GM18498 (cell line): Measurements from ENCODE around the gene MIDN.

ENCODE experiments used
- ATAC-seq: cut with Tn5 transposase; IDR thresholded peaks from one replicate; pipeline ENCODE4 v1.9.1; 2021; ENCODE audit warnings: mild to moderate bottlenecking, moderate library complexity; ENCODE audit not compliant: unreplicated experiment

MIDN gene

DNA sequence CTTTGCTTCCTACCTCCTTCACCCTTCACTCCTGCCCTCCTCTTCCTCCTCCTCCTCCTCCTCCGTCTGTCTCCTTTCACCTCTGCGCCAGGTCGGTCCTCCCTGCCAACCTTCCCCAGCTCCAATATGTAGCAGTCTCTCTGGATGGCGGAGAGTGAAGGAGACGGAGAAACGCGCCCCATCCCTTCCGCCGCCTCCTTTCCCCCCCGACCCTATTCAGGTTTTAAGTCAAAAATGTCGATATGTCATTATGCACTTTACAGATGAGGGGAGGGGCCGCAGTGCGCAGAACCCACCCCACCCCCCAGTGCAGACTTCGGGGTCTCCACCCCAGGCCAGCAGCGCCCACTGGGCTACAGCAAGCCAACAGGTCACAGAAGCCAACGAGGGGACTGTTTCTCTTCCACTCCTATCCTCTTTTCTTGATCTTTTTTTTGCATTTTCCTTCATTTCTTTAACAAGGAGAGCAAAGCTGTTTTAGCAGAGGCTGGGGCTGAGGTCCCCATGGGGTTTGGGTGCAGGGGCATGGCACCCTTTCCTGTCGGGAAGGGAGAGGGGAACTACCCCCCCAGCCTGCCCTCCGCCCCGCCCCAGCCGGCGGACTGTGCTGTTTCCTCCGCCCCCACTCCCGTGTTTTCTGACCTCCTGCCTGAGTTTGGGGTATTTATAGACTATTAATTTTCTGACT is 9.2 kb downstream of the MIDN start:
- ATAC-seq, result no peak

DNA sequence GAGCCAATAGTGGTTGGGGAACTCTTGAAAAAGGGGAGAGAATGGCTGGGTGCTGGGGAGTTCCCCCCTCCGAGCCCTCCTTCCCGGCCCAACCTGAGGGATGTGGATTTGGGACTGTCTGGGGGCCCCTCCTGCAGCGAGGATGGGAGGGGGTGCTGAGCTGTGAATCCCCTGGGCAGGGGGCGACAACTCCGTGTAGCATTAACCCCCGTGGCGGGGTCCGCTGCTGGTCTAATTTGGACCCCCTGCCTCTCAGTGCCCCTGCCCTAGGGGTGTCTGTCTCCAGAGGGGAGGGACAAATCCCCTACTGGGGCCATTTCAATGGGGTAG is 9.7 kb downstream of the MIDN start:
- ATAC-seq, result no peak

DNA sequence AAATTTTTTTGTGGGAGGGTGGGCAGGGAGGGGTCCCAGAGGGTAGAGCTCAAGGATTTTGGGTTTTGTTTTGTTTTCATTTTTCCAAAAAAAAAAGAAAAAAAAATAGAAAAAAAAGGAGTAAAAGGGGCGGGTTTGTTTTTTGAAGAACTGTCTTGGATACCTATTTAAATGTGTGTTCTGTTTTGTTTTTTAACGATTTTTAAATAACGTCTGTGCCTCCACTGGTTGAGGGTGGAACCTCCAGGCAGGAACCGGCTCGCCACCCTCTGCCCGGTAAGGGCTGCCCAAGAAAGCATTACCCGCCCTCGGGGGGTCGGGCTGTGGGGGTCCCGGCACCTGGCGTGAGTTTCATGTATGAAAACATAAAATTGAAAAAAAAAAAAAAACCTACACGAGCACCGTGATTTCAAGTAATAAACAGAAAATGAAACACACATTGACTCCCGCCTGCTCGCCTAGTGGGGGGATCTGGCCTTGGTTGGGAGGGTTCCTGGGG is 10.4 kb downstream of the MIDN start:
- ATAC-seq, result no peak

DNA sequence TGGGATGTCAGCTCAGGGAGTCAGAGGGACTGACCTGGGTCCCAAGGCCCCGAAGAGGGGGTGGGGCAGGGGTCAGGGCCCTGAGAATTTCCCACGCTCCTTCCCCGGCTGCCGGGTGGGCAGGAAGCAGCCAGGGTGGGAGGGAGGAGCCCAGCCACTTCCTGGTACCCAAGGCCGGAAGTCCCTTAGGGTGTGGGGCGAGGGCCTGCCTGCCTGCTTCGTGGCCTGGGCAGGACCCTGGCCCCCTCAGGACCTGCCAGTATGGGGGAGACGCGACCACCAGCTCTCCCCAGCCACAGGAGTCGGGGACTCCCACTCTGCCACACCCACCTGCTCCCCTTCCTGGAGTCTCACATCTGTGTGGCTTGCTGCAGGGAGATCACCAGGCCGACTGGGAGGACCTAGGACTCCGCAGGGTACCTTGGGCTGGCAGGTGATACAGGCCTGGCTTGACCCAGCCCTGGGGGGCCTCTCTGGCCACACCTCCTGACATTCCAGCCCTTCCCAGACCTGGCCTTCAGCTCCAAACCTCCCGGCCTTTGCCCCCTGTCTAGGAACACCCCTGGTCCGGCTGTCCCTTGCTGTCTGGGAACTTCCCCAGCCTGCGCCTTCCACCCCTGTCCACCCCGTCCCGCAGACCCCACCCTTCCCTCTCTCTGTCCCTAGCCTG is 11.0 kb downstream of the MIDN start:
- peak; percentile 40 for ATAC-seq

DNA sequence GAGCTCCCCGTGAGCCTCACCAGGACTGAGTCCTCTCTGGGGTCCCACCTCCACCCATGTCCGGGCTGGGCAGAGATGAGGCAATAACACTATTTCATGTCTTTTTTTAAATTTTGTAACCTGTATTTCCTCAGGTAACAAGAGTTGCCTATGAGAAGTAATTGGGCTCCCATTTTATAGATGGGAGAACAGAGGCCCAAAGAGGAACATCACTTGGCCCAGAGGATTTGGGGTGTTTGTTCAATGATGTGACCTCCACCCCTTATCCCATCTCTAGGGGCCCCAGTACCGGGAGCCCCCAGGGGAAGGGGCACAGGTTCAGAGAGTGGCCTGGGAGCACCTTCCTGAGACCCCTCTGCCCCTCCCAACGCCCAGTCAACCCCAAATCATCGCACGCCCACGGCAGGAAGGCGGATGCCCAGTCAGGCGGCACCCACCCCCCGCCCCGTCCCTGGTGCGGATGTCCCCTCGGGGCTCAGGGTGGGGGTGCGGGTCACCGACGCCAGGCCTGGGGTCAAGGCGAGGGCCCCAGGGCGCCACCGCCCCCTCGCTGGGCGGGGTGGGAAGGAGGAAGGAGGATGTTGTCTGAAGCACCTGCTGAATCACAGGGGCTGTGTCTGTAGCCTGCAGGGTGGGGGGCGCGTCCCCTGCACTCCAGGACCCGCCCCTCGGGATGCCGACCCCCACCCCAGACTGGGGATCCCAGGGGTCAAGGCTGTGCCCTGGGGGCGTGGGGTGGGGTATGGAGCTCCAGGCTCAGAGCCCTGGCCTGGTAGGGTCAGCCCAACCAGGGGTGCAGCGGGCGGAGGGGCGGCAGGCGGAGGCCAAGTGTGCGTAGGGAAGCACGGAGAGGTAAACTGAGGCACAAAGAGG is 11.7 kb downstream of the MIDN start:
- ATAC-seq, result peak; percentile 13

DNA sequence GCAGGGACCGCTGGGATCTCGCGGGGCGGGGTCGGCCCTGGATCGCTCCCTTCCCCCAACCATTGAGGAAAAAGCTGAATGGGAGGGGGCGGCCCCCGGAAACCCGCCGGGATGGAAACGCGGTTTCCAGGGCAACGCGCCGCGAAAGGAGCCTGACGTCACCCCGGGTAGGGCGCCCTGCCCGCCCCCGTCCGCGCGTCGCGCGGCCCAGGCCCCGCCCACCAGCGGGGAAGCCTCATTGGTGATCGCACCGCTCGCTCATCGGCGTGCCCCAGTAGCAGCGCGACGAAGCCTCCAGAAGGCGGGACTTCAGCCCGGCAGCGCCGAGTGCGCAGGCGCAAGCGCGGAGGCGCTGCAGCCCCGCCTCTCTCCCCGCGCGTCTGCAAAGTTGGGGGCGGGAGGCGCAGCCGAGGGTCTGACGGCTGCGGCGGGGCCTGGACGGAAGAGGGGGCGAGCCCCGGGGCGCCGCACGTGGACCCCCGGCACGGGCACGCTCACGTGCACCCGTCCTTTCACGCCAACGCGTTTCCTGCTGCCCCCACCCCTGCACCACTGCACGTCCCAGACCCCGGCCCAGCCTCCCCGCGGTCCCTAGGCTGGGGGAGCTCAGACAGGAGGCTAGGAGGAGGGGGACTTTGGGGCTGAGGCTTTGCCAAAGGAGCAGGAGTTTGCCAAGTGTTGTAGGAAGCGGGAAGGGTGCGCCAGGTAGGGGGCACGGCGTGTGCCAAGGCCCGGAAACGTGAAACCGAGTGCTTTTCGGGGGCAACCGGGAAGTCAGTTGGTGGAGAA is 12.6 kb downstream of the MIDN start:
- peak; percentile 72 for ATAC-seq

DNA sequence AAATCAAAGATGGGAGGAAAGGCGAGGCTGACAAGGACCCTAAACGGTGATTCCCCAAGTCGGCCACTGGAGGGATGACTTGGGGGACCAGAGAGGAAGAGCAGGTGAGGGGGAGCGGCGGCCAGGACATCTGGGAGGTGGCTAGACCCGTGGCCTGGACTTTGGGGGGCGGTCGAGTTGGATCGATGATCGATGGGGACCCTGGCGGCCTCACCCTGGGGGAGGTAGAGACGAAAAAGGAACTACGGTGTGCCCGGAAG is 13.1 kb downstream of the MIDN start:
- no peak for ATAC-seq

DNA sequence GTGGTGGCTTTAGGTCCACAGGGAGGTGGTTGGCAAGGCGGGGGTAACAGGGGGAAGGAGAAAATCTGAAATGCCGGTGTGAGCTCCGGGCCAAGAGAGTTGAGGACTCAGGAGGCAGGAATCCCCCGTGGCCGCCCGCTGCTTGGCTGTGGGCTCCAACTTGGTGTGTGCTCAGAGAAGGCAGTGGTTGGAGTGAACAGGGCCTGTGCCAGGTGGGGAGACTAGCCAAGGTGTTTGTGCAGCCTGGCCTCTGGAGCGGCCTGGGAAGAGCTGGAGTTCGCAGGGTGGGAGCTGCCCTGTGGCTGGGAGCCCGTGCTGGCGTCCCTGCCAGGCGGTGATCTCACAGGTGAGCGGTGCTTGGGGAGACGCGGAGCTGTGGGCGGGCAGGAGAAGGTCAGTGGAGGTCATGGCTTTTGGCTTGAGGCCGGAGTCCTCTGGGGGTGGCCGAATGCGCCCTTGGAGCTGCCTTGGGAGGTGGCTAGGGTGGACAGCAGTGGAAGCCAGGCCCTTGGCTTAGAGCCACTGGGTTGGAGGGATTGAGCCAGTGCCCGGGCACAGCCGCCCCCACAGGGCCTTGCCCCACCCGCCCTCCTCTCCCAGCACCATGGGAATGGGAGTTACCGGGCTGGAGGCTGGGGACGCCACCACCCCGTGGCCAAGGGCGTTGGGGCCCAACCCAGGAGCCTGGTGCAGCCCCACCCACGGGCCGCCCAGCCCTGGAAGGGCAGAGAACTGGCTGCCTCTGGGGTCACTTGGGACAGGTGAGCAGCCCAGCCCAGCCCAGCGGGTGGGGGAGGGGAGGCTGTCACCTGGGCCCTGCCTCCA is 13.6 kb downstream of the MIDN start:
- ATAC-seq, result no peak

DNA sequence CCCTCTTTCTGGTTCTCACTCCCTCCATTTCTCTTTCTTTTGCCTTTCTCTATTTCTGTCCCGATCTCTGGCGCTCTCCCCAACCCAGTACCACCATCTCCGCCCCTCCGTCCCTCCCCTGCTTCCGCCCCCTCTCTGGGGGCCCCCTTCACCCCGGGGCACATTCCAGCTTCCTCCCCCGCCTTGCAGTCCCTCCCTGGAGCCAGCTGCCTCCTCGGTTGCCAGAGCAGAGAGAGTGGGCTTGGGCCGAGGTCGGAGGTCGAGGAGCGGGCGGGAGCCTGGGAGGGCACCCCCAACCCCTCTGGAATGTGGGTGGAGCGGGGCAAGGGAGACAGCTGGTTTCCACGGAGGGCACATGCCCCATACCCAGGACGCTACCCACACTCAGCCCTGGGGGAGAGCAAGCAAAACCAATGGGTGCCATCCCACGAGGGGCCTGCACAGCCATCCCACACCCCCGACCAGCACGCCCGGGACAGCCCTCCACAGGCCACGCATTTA is 14.3 kb downstream of the MIDN start:
- no peak for ATAC-seq

DNA sequence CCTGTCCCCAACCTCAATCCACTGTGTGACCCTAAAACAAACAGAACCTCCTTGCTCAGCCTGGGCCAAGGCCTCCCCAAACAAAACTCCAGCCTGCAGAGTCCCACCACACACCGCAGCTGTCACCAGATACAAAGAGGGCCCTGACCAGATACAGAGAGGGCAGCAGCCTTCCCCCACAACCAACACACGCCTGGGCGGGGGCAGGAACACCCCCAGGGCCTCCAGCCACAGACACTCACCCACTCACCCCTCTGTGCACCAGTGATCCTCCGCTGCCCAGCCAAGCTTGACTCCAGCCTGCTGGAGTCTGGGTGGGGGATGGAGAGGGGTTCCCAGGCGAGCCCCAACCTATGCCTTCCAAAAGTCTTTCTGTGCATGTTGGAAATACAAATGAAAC is 14.8 kb downstream of the MIDN start:
- no peak for ATAC-seq

DNA sequence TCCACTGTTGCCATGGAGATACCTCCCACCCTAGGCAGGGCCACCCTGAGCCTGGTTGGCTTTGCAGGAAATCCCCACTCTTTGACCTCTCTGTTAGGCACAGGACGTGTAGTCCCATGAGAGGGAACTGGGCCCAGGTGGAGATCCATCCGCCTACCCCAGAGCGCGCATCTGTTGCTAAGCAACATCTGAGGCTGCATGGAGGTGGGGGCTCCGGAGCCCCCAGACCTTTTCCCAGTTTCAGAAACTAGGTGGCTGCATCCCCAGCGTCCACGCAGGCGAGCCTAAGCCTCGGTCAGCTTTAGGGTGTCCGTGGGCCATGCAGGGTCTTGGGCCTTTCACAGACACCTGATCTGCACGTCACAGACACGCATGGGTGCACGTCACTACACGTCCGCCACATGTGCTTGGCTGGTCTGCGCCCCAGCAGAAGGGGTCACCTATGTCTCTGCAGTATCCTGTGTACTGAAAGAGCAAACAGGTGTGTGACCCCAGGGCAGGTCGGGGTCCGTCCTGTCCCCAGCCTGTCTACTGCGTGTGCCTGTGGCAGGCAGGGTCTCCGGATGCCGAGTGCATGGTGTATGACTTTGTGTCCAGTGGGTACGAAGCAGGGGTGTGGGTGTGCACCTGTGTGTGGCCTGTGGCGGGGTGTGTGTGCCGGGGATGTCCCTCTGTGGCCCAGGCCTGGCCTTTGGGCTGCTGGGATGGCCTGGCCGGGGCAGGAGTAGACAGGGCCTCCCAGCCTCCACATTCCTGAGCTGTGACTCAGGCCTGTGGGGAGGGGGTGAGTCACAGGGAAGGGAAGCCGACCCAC is 16.6 kb downstream of the MIDN start:
- ATAC-seq, result no peak

DNA sequence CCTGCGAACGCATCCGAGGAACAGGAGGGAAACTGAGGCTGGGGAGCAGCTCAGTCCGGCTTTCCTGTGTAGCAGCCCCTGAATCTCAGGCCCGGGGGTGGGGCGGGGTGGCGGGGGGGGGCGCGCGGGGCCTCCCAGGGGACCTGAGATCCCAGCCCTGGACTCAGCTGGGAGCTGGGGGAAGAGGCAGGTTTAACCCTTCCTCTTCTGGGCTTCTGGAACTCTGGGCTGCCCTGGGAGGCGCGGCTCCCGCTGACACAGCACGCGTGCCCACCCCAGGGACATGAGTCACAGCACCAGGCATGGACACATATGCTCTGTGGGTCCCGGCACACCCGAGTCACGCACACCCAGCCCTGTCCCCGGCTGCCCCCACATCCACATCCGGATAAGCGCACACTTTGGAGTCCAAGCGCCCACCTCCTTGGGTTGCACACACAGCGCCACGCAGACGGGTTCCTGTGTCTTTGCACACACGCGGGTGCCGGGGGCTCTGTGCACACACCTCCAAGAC is 17.3 kb downstream of the MIDN start:
- no peak for ATAC-seq

DNA sequence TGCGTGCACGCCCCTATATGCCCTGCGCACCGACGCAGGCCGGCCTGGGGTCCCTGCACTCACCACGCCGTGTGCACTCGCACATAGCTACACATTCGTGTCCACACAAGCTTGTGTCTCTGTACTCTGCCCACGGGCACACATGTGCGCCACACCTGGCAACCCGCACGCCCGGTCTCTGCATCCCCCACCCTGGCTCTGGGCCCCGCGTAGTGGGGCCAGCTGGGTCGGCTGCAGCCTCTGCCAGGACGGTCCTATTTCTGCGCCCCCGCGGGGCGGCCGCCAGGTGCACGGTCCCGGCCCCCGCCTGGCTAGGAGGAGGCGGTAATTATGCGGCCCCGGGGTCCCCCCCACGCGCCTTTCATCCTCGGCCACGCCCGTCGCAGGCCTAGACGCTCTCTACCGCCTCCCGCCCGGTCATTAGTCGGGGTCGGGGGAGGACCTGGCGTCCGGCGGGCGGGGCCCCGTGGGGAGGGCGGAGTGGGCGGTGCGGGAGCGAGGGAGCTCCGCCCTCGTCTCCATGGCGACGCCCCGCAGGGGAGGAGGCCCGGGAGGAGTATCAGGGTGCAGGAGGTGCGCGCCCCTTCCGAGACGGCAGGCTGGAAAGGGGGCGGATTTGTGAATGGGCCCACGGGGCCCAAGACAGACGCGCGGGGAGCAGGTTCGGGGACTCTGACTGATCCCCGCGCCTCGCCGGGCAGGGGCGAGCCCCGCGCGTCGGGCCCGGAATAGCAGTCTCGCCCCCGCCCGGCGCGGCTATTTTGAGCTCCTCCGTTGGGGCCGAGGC is 17.9 kb downstream of the MIDN start:
- ATAC-seq, result peak; percentile 38

DNA sequence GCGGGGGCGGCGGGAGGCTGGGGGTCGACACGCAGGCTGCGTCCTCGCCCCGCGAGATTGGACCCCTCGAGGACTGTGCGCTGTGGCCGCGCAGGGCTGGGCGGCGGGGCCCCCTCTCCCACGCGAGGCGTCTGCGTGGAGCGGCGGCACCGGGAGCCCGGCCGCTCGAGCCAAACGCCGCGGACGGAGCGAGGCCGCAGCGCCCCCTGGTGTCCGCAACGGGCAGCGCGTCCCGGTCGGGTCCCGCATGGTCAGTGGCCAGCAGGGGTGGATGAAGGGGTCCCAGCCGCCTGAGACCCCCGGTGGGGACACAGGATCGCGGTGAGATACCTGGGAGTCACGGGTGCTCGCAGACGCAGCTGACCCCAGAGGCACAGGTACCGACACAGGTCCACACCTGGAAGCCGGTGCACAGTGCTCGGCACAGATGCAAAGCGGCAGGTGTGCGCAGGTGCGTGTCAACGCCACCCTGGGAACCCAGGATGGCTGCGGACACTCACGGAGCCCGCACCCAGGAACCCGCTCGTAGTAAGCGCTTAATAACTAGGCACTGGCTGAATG is 18.6 kb downstream of the MIDN start:
- peak; percentile 24 for ATAC-seq

DNA sequence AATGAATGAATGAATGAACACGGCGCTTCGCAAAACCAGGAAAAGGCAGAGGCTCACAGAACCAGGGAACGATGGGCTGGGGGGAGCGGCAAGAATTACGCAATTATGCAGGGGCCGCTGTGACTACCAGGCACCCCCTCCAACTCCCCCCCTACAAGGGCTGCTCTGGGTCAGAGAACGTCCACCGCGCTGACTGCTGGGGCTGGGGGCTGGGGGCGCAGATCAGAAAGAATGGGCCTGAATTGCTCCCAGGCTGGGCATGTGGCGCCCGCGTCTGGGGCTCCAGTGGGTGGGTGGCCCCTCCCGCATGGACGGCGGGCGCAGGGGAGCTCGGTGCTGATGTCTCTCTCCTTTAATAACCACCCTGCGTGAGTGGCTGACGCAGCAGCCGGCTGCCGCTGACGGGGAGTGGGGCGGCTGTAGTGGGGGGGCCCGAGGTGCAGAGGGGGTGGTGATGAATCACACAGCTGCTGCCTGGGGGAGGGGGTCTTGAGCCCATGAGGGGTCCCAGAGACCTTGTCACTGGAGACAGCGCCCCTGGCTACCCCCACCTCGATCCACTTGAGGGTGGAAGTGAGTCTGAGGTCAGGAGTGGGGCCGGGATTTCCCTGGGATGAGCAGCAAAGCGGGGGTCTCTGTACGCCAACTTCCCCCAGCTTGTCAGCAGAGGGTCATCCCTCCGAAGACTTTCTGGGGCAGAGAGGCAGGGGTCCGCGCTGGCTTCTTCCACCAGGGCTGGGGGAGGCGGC is 19.3 kb downstream of the MIDN start:
- ATAC-seq, result no peak

DNA sequence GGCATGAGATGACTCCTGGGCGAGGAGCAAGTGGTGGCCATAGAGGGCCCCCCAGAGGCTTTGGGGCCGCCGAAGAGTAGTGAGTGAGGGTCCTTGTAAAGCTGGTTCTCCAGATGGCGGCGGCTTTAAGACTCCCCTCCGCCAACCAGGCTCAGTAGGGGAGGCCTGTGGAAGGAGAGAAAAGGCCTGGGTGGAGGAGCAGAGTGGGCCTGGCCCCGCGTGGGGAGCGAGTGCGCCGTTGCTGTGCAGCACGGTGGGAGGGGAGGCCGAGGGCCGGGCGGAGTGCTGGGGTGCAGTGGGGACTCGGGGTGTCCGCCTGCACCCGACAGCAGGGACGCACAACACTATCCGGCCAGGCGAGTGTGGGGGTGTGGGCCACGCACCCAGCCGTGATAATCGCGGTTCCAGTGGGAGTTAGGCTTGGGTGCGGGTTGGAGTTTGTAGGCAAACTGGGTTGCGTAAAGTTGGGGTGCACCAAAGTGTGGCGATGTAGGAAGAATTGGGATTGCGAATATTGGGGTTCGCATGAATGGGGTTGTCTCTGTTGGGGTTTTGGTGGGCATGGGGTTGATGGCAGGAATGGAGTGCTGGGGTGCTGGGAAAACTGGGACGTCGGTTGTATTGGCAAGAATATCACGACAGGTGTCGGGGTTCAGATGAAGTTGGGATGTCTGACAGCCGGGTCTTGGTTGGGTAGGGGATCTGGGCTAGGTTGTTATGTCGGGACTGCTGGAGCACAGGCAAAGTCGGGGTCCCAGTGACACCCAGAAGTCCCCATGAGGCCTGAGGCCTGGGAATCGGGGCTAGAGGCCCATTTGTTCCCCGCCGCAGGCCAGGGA is 20.1 kb downstream of the MIDN start:
- no peak for ATAC-seq
